K562 (cell line): Measurements from ENCODE around the gene LGALS3BP. TPM values are rescaled to one million over a fixed set of nuclear protein-coding genes. Genes with fewer than 3 reads are reported as not detected.

Source experiments
- ATAC-seq: fragments of 200-7000 bp; cut with Tn5 transposase; 3 replicates; pipeline ENCODE4 v1.9.1; 2020; ENCODE audit warnings: moderate library complexity
- BruUV-seq: library from RNA; stranded (reverse); fragments of 400-500 nt; replicated peaks from 2 replicates; lab custom pipeline; 2021; lab: Mats Ljungman, UMichigan
- CTCF ChIA-PET: fragments of 300-600 bp; formaldehyde crosslinking; extraction: SDS; loops from one replicate; lab custom pipeline; 2021; ENCODE audit warnings: low intra/inter-chr PET ratio; lab: Yijun Ruan, JAX
- POLR2A ChIA-PET: fragments of 300-600, 350-650 bp; sonication (Branson Sonifier 250); formaldehyde crosslinking; extraction: SDS; loops from one replicate; lab custom pipeline; 2021; ENCODE audit warnings: antibody characterized with exemption, inconsistent platforms; lab: Yijun Ruan, JAX
- DNase-seq, 4 experiments: peaks; one replicate each; pipeline versions ENCODE4 v3.0.0 to v3.0.0-alpha.2; 2011 to 2018; ENCODE audit warnings: low spot score in 3 of 4, mixed read lengths in 3 of 4; ENCODE audit errors: extremely low read depth in 1 of 4
- FAIRE-seq: peaks from 2 replicates; lab custom pipeline; 2011; peaks lifted over from hg19 to GRCh38; lab: Jason Lieb, UNC
- H2AFZ ChIP-seq: 2 replicates; pipeline ENCODE4 v1.6.0; 2011; ENCODE audit warnings: low read depth, low read length, control low read depth, inconsistent platforms
- H3K27ac ChIP-seq: fragments of 200-600 bp; 3 replicates; pipeline ENCODE4 v1.8.0; 2011; ENCODE audit warnings: low read depth, mild to moderate bottlenecking, control low read depth, inconsistent platforms, low read length, moderate library complexity, mixed read lengths; ENCODE audit errors: extremely low read depth
- H3K27me3 ChIP-seq, 2 experiments: fragments of 300-600 bp in 1 of 2; 2 replicates in 1 of 2; 3 replicates in 1 of 2; pipeline versions ENCODE4 v1.6.0 to v1.8.0; 2011; ENCODE audit warnings: inconsistent platforms in 2 of 2, low read length in 2 of 2, mild to moderate bottlenecking in 1 of 2, mixed read lengths in 1 of 2, moderate library complexity in 1 of 2; ENCODE audit not compliant: control insufficient read depth in 2 of 2, insufficient read depth in 2 of 2
- H3K36me3 ChIP-seq: fragments of 300-600 bp; 3 replicates; pipeline ENCODE4 v1.8.0; 2011; ENCODE audit warnings: mild to moderate bottlenecking, low read length, inconsistent platforms; ENCODE audit not compliant: control insufficient read depth, insufficient read depth
- H3K4me1 ChIP-seq, 2 experiments: fragments of 200-600 bp in 1 of 2; replicated peaks in 1 of 2; 2 replicates in 1 of 2; 3 replicates in 1 of 2; pipeline versions ENCODE4 v1.5.1 to v1.8.0; 2011; ENCODE audit warnings: inconsistent platforms in 2 of 2, low read length in 2 of 2, mild to moderate bottlenecking in 1 of 2, mixed read lengths in 1 of 2, moderate library complexity in 1 of 2; ENCODE audit not compliant: control insufficient read depth in 2 of 2, insufficient read depth in 2 of 2
- H3K4me2 ChIP-seq: 2 replicates; pipeline ENCODE4 v1.6.1; 2011; ENCODE audit warnings: low read length, control low read depth, inconsistent platforms, mixed read lengths; ENCODE audit not compliant: insufficient read depth
- H3K4me3 ChIP-seq: fragments of 200-600 bp; sonication (generic), shearing (Covaris generic); 2 replicates; pipeline ENCODE4 v1.5.1; 2016; ENCODE audit warnings: control low read depth, inconsistent platforms
- H3K79me2 ChIP-seq: fragments of 200-600 bp; 3 replicates; pipeline ENCODE4 v1.8.0; 2011; ENCODE audit warnings: low read length, inconsistent platforms; ENCODE audit not compliant: control insufficient read depth, insufficient read depth
- H3K9ac ChIP-seq, 2 experiments: 2 replicates each; pipeline versions ENCODE4 v1.6.0 to v1.6.1; 2011; ENCODE audit warnings: low read depth in 2 of 2, low read length in 2 of 2, control low read depth in 1 of 2, inconsistent platforms in 1 of 2, mild to moderate bottlenecking in 1 of 2, mixed read lengths in 1 of 2; ENCODE audit not compliant: insufficient read depth in 1 of 2
- H3K9me1 ChIP-seq: one replicate; pipeline ENCODE4 v1.6.0; 2011; ENCODE audit warnings: inconsistent platforms, mild to moderate bottlenecking, low read length, moderate library complexity; ENCODE audit not compliant: control insufficient read depth, insufficient read depth
- H3K9me3 ChIP-seq: replicated peaks from 2 replicates; pipeline ENCODE4 v1.5.1; 2011; ENCODE audit warnings: low read depth, low read length, inconsistent platforms; ENCODE audit not compliant: control insufficient read depth, insufficient read depth
- H4K20me1 ChIP-seq: replicated peaks from 2 replicates; pipeline ENCODE4 v1.6.1; 2011; ENCODE audit warnings: low read length, inconsistent platforms, mixed read lengths; ENCODE audit not compliant: control insufficient read depth, insufficient read depth
- BRCA1 ChIP-seq, 2 experiments: fragments of 450-650 bp in 1 of 2; sonication (generic) in 1 of 2; formaldehyde crosslinking in 1 of 2; IDR thresholded peaks; 2 replicates each; pipeline versions ENCODE4 v1.5.0 to v1.6.1; 2017 to 2020; ENCODE audit warnings: mild to moderate bottlenecking in 1 of 2, missing genetic modification reagents in 1 of 2
- CCNT2 ChIP-seq: IDR thresholded peaks from 2 replicates; pipeline ENCODE4 v1.6.1; 2011; ENCODE audit warnings: borderline replicate concordance, low read depth, mild to moderate bottlenecking, moderate library complexity, mixed read lengths, low read length; ENCODE audit not compliant: insufficient read length; ENCODE audit errors: extremely low read depth
- ETV5 ChIP-seq: sonication (generic); formaldehyde crosslinking; IDR thresholded peaks from 2 replicates; pipeline ENCODE4 v1.4.0; 2020; ENCODE audit warnings: low read depth, mild to moderate bottlenecking, missing genetic modification reagents
- EZH2 ChIP-seq: IDR thresholded peaks from 2 replicates; pipeline ENCODE4 v1.6.1; 2012; ENCODE audit warnings: low read depth, mild to moderate bottlenecking, inconsistent platforms, low read length, borderline replicate concordance
- GTF2E2 ChIP-seq: fragments of 200-800 bp; sonication (Bioruptor generic); IDR thresholded peaks from 2 replicates; pipeline ENCODE4 v1.6.1; 2016; ENCODE audit warnings: missing genetic modification characterization, missing compliant biosample characterization
- GTF2F1 ChIP-seq: IDR thresholded peaks from 2 replicates; pipeline ENCODE4 v1.6.1; 2011; ENCODE audit warnings: low read depth, low read length, improper control_type of control experiment
- HDAC8 ChIP-seq: fragments of 450-650 bp; IDR thresholded peaks from 2 replicates; pipeline ENCODE4 v1.6.1; 2016; ENCODE audit warnings: mild to moderate bottlenecking, missing genetic modification characterization, moderate library complexity, missing compliant biosample characterization
- POLR3A ChIP-seq: IDR thresholded peaks from 2 replicates; pipeline ENCODE4 v1.6.1; 2011; ENCODE audit warnings: borderline replicate concordance, mild to moderate bottlenecking, moderate library complexity; ENCODE audit not compliant: insufficient read length, insufficient read depth; ENCODE audit errors: extremely low read depth
- SP1 ChIP-seq: sonication (generic); formaldehyde crosslinking; IDR thresholded peaks from 2 replicates; pipeline ENCODE4 v1.8.1; 2022; ENCODE audit warnings: mild to moderate bottlenecking, missing genetic modification reagents
- STAT5A ChIP-seq: IDR thresholded peaks from 2 replicates; pipeline ENCODE4 v1.6.1; 2012; ENCODE audit warnings: low read length, inconsistent platforms, borderline replicate concordance
- TCF15 ChIP-seq: fragments of 250-450 bp; sonication (Bioruptor Pico); IDR thresholded peaks from 2 replicates; pipeline ENCODE4 v1.8.0; 2022; ENCODE audit warnings: moderate library complexity, mild to moderate bottlenecking, inconsistent platforms
- ZKSCAN8 ChIP-seq: fragments of 200-800 bp; sonication (Bioruptor generic); IDR thresholded peaks from 2 replicates; pipeline ENCODE4 v1.6.1; 2016; ENCODE audit warnings: missing genetic modification characterization, missing compliant biosample characterization
- ZNF197 ChIP-seq: fragments of 200-800 bp; sonication (Bioruptor generic); IDR thresholded peaks from 2 replicates; pipeline ENCODE4 v1.6.1; 2016; ENCODE audit warnings: low read depth, missing genetic modification characterization, missing compliant biosample characterization
- ZNF444 ChIP-seq: fragments of 250-450 bp; sonication (Bioruptor Pico); IDR thresholded peaks from 2 replicates; pipeline ENCODE4 v1.4.0; 2020; ENCODE audit warnings: mild to moderate bottlenecking, moderate library complexity
- ZNF699 ChIP-seq: fragments of 250-450 bp; sonication (Bioruptor Pico); IDR thresholded peaks from 2 replicates; pipeline ENCODE4 v1.8.0; 2021; ENCODE audit warnings: mild to moderate bottlenecking, moderate library complexity; ENCODE audit not compliant: insufficient replicate concordance
- ZNF76 ChIP-seq: fragments of 250-450 bp; sonication (Bioruptor Pico); IDR thresholded peaks from 2 replicates; pipeline ENCODE4 v1.4.0; 2020; ENCODE audit warnings: mild to moderate bottlenecking, moderate library complexity, borderline replicate concordance
- WGBS: fragments of 100-300 bp; shearing (Covaris generic); methylation state at CpG from one replicate; pipeline ENCODE4 v1.1.6; 2016; ENCODE audit warnings: low coverage, mixed read lengths; ENCODE audit not compliant: insufficient coverage; ENCODE audit errors: missing lambda C conversion rate; 5-methylcytosine and 5-hydroxymethylcytosine counted together
- in situ Hi-C: fragments of 300-500 bp; cut with MboI; formaldehyde crosslinking; loops from 4 replicates; pipeline ENCODE4 v1.15.0; 2018; ENCODE audit warnings: inconsistent platforms, mixed read lengths
- intact Hi-C: fragments of 100-400 bp; cut with micrococcal nuclease; formaldehyde crosslinking; loops from 2 replicates; pipeline ENCODE4 v1.14.2; 2022
- polyA plus RNA-seq, 8 experiments: library from polyadenylated mRNA; depleted of rRNA in 4 of 8; stranded (reverse) in 5 of 8; unstranded in 3 of 8; fragments of >200 nt; fragmentation: Nextera tagmentation in 2 of 8; fragmentation: Illumina TruSeq in 1 of 8; extraction: Ambion mirVana in 2 of 8; extraction: Trizol in 1 of 8; gene quantifications; 2 replicates each; pipeline versions ENCODE4 v1.2.1 to v1.2.3, GENCODE V29; 2011 to 2014; ENCODE audit warnings: inconsistent platforms in 1 of 8, missing spikeins in 1 of 8
- total RNA-seq, 7 experiments: library from RNA; depleted of rRNA in 6 of 7; stranded (reverse); fragments of >200 nt in 6 of 7; fragmentation: Illumina TruSeq in 2 of 7; extraction: Trizol in 2 of 7; gene quantifications; 2 replicates each; pipeline versions ENCODE4 v1.2.1 to v1.2.3, GENCODE V29; 2011 to 2021; ENCODE audit warnings: low replicate concordance in 1 of 7

LGALS3BP gene
- total and polyA plus RNA-seq, 9 of the 15 experiments (the other 6 are each of a cell fraction or from before 2014, with no cell fraction given): 0.39 to 5.3 (median 3.2) TPM

GRCh38 chr17:78991017-78991738 is 11.5 kb upstream of the LGALS3BP start:
- ATAC-seq (no peak), FAIRE-seq (no peak), DNase-seq (no peak)
- Histone ChIP-seq H3K27me3 (no peaks in the 10 kb centered on the region), H3K4me1 (peaks cover 19 to 37% of the 10 kb centered on the region in 2 experiments), H3K9me3 (no peaks in the 10 kb centered on the region), H3K27ac (no peak overlapping the region), H4K20me1 (0 out of 2 replicates have a peak, but pooled peaks cover 5% of the 10 kb centered on the region), H3K9ac (no peak overlapping the region; a peak in 1 of 4 replicates), H3K4me3 (no peak overlapping the region), H2AFZ (no peak overlapping the region), H3K9me1 (no peaks in the 10 kb centered on the region), H3K79me2 (no peaks in the 10 kb centered on the region), H3K36me3 (peaks cover 64% of the 10 kb centered on the region; the same call in 2 of the 3 replicates), H3K4me2 (no peak overlapping the region)
- TF ChIP-seq ZKSCAN8 (CRISPR knock-in tag) (no peak), STAT5A (no peak), BRCA1 (IDR thresholded peaks at IDR 0.05) (no peak), BRCA1 (CRISPR knock-in tag; IDR thresholded peaks at IDR 0.05) (no peak), GTF2E2 (tag) (no peak), ZNF197 (CRISPR knock-in tag) (no peak), TCF15 (CRISPR knock-in tag) (no peak), POLR3A (no peak), ZNF699 (no peak), ETV5 (CRISPR knock-in tag) (no peak), CCNT2 (no peak), EZH2 (no peak), ZNF76 (no peak), HDAC8 (tag) (no peak), SP1 (CRISPR knock-in tag) (no peak), ZNF444 (CRISPR knock-in tag) (no peak), GTF2F1 (no peak)
- in situ Hi-C loops: no loop called here
- ChIA-PET CTCF (no interaction called here), POLR2A (interaction anchor here (0.6 to 1.3 kb wide), 3 partner anchors 9 to 19 kb away, joined by 3 to 4 read pairs (median 4); no protein-coding TSS in a partner anchor)
- no TSS peak for BruUV-seq
- WGBS: 95% methylated on average over 33 of the region's 33 CpGs
- intact Hi-C loops: no loop called here
